ENCODE results near the gene SHTN1.

SHTN1 gene

DNA sequence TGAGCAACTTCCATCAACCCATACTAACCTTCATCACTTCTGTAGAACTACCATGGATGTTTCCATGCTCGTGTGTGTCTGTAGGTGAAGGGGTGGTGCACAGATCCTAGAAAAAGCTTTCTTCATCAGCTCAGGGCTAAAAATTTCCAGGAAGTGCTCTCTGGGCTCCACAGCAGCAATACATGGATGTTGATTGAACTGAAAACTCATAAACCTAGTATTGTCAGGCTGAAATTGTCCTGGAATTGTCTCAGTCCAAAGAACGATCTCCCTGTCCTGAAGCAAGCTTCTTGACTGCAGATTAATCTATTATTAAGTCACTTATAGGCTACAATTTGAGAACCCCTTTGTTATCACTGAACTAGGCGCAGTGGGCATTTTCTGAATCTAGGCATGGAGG, 115.9 kb downstream of the SHTN1 start:
- POLR2A ChIA-PET (ENCODE audit: low non-redundant PET) = no interaction called here
- TF ChIP-seq, protein P1, sequence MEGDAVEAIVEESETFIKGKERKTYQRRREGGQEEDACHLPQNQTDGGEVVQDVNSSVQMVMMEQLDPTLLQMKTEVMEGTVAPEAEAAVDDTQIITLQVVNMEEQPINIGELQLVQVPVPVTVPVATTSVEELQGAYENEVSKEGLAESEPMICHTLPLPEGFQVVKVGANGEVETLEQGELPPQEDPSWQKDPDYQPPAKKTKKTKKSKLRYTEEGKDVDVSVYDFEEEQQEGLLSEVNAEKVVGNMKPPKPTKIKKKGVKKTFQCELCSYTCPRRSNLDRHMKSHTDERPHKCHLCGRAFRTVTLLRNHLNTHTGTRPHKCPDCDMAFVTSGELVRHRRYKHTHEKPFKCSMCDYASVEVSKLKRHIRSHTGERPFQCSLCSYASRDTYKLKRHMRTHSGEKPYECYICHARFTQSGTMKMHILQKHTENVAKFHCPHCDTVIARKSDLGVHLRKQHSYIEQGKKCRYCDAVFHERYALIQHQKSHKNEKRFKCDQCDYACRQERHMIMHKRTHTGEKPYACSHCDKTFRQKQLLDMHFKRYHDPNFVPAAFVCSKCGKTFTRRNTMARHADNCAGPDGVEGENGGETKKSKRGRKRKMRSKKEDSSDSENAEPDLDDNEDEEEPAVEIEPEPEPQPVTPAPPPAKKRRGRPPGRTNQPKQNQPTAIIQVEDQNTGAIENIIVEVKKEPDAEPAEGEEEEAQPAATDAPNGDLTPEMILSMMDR (conservative IDR thresholded peaks at IDR 0.05; ENCODE audit: low read depth) = no peak
- CTCF ChIA-PET = interaction anchor here (1.1 kb wide), 1 partner anchor 93 kb away, joined by 3 read pairs; no protein-coding TSS in a partner anchor
- H3K27ac ChIP-seq = peak overlapping the region; percentile 79; the same call in 1 of the 2 replicates
- no peak for DNase-seq (ENCODE audit: low spot score)

DNA sequence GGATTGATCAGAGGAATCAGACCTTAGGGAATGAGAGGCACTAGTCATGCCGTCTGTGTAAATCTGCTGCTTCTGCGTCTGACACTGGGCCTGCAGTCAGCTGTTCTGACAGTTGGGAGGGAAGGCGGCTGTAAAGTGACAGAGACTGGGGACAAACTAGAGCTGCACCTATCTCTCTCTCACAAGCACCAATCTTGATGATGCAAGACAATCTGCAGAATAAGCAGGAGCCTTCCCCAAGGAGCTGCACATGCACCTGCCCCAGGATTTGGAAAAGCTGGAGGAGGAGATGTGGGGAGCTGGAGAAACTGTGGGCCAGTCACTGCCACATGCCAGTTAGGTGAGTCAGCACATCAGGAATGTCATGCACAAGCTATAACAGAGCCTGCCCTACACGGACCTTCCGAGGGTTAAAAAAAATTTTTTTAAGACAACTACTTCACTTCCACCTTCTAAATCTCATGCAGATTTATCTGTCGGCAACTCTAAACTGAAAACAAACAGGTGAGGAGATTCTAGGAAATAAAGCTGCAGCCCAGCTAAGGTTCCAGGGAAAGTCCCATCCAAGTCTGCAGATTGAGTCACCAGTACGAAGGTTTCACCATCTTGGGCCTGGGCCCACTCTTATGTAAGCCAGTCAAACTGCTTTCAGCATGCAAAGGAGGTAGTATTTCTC, 116.5 kb downstream of the SHTN1 start:
- TF ChIP-seq, protein P1 (conservative IDR thresholded peaks at IDR 0.05; ENCODE audit: low read depth) = no peak
- POLR2A ChIA-PET (ENCODE audit: low non-redundant PET) = no interaction called here
- H3K27ac ChIP-seq = peak overlapping the region; percentile 79
- peak; percentile 92 for DNase-seq (ENCODE audit: low spot score)
- CTCF ChIA-PET = interaction anchor here (1.1 kb wide), 1 partner anchor 92 kb away, joined by 3 read pairs; no protein-coding TSS in a partner anchor

DNA sequence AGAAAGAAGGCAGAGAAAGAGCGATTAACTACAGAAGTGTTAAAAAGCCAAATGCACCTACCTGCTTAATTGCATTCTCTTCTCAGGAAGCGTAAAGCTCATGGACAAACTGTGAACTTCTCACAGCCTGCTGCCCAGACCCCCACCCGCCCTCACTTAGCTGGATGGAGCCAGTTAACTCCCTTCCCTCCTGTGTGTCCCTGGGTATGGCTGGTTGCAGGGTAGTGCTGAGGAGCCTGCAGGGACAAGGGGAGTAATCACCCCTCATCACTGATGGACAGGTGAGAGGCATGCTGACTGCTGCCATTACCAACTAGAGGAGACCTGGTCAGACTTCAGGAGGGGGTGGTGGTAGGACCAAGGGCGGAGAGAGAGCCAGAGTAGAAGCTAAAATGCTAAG, 118.2 kb downstream of the SHTN1 start:
- no peak for DNase-seq (ENCODE audit: low spot score)
- H3K27ac ChIP-seq = no peak overlapping the region
- TF ChIP-seq, protein P1 (conservative IDR thresholded peaks at IDR 0.05; ENCODE audit: low read depth) = no peak
- ChIA-PET CTCF (no interaction called here), POLR2A (ENCODE audit: low non-redundant PET) (no interaction called here)

DNA sequence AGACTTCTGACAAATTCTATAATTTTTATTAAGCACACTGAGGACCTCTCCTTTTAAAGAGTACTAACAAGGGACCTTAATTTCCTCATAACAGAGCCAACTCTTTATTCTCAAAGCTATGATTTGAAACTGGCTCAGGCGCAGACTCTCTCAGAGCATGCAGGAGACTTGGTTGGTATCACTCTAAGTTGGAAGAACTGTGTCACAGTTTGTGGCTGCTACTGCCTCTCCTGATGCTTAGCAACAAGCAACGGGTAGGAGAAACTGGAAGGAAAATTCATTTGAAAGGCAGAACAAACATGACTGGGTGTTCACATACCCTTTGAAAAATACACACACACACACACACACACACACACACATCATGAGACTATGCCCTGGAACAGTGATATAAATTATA, 122.3 kb downstream of the SHTN1 start:
- no peak overlapping the region for H3K27ac ChIP-seq
- no peak for DNase-seq (ENCODE audit: low spot score)
- CTCF ChIA-PET = no interaction called here
- TF ChIP-seq, protein P1 (conservative IDR thresholded peaks at IDR 0.05; ENCODE audit: low read depth) = no peak
- POLR2A ChIA-PET (ENCODE audit: low non-redundant PET) = no interaction called here

DNA sequence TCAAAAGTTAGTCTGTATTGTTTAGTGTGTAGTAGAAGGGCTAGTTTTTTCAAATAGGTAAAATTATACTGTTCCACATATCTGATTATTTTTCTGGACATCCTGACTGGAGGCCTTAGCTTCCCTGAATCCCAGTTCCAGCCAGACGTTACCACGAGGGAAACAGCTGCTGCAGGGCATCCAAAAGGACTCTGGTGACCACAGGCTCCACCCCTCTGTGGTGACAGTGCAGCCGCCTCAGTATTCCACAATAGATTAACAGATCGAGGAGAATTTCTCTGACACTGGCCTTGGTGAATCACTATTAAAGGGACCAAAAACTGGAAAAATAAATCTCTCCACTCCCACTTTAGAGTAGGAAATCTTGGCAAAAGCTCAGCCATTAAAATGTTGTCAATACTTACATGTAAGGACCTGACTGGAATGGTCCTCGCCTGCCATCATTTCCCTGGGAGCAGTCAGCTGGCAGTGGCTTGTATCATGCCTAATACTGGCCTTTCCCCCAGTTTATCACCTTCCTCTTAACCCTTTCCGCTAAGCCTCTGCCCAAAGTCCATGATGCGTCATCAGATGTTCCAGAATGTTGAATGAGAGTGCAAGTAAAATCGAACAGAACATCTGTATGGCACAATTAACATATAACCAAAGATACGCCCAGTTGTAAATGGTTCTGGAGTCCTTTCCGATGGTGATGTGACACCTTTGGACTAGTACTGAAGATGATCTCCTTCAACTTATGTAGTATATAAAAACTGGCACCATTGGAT, 124.1 kb downstream of the SHTN1 start:
- POLR2A ChIA-PET (ENCODE audit: low non-redundant PET) = no interaction called here
- no peak for DNase-seq (ENCODE audit: low spot score)
- no peak overlapping the region for H3K27ac ChIP-seq
- CTCF ChIA-PET = interaction anchor here (0.6 kb wide), 1 partner anchor 199 kb away, joined by 3 read pairs; no protein-coding TSS in a partner anchor
- TF ChIP-seq, protein P1 (conservative IDR thresholded peaks at IDR 0.05; ENCODE audit: low read depth) = no peak

DNA sequence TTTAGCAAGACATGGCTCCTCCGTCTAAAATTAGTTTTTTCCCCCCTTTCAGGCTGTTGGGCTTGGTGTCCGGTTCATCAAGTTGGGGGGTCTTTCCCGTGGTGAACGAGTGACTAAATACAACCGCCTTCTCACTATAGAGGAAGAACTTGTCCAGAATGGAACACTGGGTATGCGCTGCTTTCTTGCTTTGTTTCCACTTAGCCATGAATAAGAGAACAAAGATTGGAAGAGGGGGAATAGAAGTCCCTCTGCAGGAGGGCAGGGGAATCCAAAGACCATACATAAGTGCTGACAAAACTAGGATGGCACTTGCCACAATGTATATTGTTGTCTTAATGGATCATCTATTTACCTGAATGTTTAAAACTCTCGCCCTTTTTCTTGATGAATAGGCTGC, 125.2 kb downstream of the SHTN1 start:
- DNase-seq (ENCODE audit: low spot score) = no peak
- H3K27ac ChIP-seq = no peak overlapping the region
- TF ChIP-seq, protein P1 (conservative IDR thresholded peaks at IDR 0.05; ENCODE audit: low read depth) = no peak
- POLR2A ChIA-PET (ENCODE audit: low non-redundant PET) = no interaction called here
- CTCF ChIA-PET = no interaction called here

All from RWPE1 (cell line).